Natural killer cell (primary cell): ENCODE results near the gene PTPRO. TPM values are rescaled to one million over a fixed set of nuclear protein-coding genes. Genes with fewer than 3 reads are reported as not detected.

Experiments used
- ATAC-seq, 3 donors: fragments of 150-1000 bp in 2 of 3; fragments of 200-7000 bp in 1 of 3; cut with Tn5 transposase; 1 replicate in 1 of 3; 2 replicates in 2 of 3; pipeline ENCODE4 v1.10.0; 2021; ENCODE audit warnings: mild to moderate bottlenecking in 2 of 3, moderate library complexity in 2 of 3
- DNase-seq, 2 donors: peaks; one replicate each; pipeline versions ENCODE4 v3.0.0 to v3.0.0-alpha.2; 2013 to 2021; ENCODE audit warnings: mixed read lengths in 1 of 2
- H3K27ac ChIP-seq: one replicate; pipeline ENCODE4 v1.5.1; 2013; ENCODE audit warnings: mild to moderate bottlenecking, low read length
- H3K27me3 ChIP-seq: one replicate; pipeline ENCODE4 v1.6.1; 2013; ENCODE audit warnings: low read length; ENCODE audit not compliant: control insufficient read depth, insufficient read depth
- H3K36me3 ChIP-seq: one replicate; pipeline ENCODE4 v1.6.1; 2013; ENCODE audit warnings: low read length; ENCODE audit not compliant: control insufficient read depth, insufficient read depth
- H3K4me1 ChIP-seq: one replicate; pipeline ENCODE4 v1.6.1; 2013; ENCODE audit warnings: low read length; ENCODE audit not compliant: control insufficient read depth, insufficient read depth
- H3K4me3 ChIP-seq: one replicate; pipeline ENCODE4 v1.5.1; 2013; ENCODE audit warnings: low read length
- H3K9me3 ChIP-seq: one replicate; pipeline ENCODE4 v1.6.1; 2013; ENCODE audit warnings: low read length; ENCODE audit not compliant: control insufficient read depth, insufficient read depth
- H3K27ac Mint-ChIP-seq, 2 donors: one replicate each; pipeline ENCODE4 v1.8.0; 2022; ENCODE audit warnings: mild to moderate bottlenecking in 2 of 2, mixed read lengths in 2 of 2, moderate library complexity in 1 of 2
- H3K27me3 Mint-ChIP-seq, 2 donors: one replicate each; pipeline ENCODE4 v1.8.0; 2022; ENCODE audit warnings: low read depth in 2 of 2, mixed read lengths in 2 of 2
- H3K36me3 Mint-ChIP-seq: one replicate; pipeline ENCODE4 v1.8.0; 2022; ENCODE audit warnings: mixed read lengths
- H3K4me1 Mint-ChIP-seq, 2 donors: one replicate each; pipeline ENCODE4 v1.8.0; 2022; ENCODE audit warnings: mixed read lengths in 2 of 2
- H3K4me3 Mint-ChIP-seq: one replicate; pipeline ENCODE4 v1.8.0; 2022; ENCODE audit warnings: mild to moderate bottlenecking, moderate library complexity, mixed read lengths
- H3K9me3 Mint-ChIP-seq, 2 donors: one replicate each; pipeline ENCODE4 v1.8.0; 2022; ENCODE audit warnings: mixed read lengths in 2 of 2
- WGBS: methylation state at CpG from one replicate; pipeline ENCODE4 v1.1.7; 2013; ENCODE audit warnings: missing lambda C conversion rate; ENCODE audit not compliant: insufficient coverage; 5-methylcytosine and 5-hydroxymethylcytosine counted together
- intact Hi-C: fragments of 100-400 bp; cut with micrococcal nuclease; formaldehyde crosslinking; loops from one replicate; pipeline ENCODE4 v1.14.2; 2022
- total RNA-seq, 4 donors: library from RNA; stranded (reverse); fragments of 120-200 nt in 1 of 4; gene quantifications; one replicate each; pipeline versions ENCODE4 v1.2.3 to v1.2.4, GENCODE V29; 2013 to 2022
- TF ChIP-seq, protein P1 (sequence below): fragments of 200-600 bp; IDR thresholded peaks from one replicate; pipeline ENCODE4 v1.8.0; 2022; ENCODE audit warnings: antibody characterized with exemption

PTPRO gene
- total RNA-seq, 3 donors from 2014 or later (not counting 1 experiment from before 2014, with no cell fraction given), result 0.29 to 1.2 (median 0.53) TPM

DNA sequence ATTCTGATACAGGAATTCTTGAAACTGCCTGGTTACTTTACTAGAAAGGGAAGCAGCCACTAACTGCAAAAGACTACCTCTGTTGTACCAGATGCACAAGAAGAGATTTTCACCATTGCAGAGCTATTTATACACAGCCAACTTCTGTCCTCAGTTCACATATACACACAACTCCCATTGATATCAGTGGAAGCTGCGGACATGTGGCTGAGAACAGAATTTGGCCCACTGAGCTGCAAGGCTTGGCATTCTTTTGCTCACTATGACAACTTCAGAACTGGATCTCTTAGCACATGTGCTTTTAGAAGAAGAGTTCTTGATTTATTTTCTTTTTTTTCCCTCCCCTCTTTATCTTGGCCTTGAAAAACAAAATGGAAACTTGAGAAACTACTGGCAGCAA lies 28.3 kb downstream of the PTPRO start:
- intact Hi-C loops, result no loop called here
- Mint-ChIP-seq H3K27me3 (peaks cover 0 to 13% of the 10 kb centered on the region in 2 donors), H3K9me3 (no peaks in the 10 kb centered on the region), H3K4me3 (no peak overlapping the region), H3K4me1 (no peaks in the 10 kb centered on the region), H3K27ac (no peak overlapping the region), H3K36me3 (no peaks in the 10 kb centered on the region)
- H3K4me1 ChIP-seq, result no peaks in the 10 kb centered on the region
- no peak overlapping the region for H3K27ac ChIP-seq
- TF ChIP-seq, protein P1, sequence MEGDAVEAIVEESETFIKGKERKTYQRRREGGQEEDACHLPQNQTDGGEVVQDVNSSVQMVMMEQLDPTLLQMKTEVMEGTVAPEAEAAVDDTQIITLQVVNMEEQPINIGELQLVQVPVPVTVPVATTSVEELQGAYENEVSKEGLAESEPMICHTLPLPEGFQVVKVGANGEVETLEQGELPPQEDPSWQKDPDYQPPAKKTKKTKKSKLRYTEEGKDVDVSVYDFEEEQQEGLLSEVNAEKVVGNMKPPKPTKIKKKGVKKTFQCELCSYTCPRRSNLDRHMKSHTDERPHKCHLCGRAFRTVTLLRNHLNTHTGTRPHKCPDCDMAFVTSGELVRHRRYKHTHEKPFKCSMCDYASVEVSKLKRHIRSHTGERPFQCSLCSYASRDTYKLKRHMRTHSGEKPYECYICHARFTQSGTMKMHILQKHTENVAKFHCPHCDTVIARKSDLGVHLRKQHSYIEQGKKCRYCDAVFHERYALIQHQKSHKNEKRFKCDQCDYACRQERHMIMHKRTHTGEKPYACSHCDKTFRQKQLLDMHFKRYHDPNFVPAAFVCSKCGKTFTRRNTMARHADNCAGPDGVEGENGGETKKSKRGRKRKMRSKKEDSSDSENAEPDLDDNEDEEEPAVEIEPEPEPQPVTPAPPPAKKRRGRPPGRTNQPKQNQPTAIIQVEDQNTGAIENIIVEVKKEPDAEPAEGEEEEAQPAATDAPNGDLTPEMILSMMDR, result no peak
- H3K27me3 ChIP-seq, result no peaks in the 10 kb centered on the region
- H3K4me3 ChIP-seq, result no peak overlapping the region
- ATAC-seq, result no peak
- no peaks in the 10 kb centered on the region for H3K36me3 ChIP-seq
- no peaks in the 10 kb centered on the region for H3K9me3 ChIP-seq
- WGBS, result 94% methylated on average over 1 of the region's 1 CpG
- DNase-seq, result no peak

DNA sequence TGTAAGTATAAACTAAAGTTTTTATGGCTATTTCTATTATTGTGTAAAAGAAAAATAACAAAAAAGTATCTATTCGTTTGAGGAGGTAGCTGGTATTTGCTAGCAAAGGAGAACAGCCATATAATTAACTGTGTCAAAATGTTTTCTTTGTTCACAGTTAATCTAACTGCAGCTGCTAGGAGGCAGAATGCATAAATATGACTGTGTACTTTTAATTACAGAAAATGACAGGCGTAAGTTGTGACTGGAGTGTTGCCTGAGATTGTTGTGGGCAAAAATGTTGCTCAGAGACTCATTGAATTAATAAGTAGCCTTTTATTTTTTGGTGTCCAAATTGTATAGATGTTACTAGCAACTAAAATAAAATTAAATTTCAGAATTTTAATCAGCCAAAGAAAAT lies 33.5 kb downstream of the PTPRO start:
- H3K9me3 Mint-ChIP-seq, result peaks cover 0 to 4% of the 10 kb centered on the region in 2 donors
- no peaks in the 10 kb centered on the region for H3K9me3 ChIP-seq
- H3K4me1 ChIP-seq, result no peaks in the 10 kb centered on the region
- H3K36me3 Mint-ChIP-seq, result no peaks in the 10 kb centered on the region
- TF ChIP-seq, protein P1, result no peak
- H3K4me3 Mint-ChIP-seq, result no peak overlapping the region
- H3K27me3 ChIP-seq, result no peaks in the 10 kb centered on the region
- peaks cover 0 to 2% of the 10 kb centered on the region in 2 donors for H3K27me3 Mint-ChIP-seq
- DNase-seq (no peak), ATAC-seq (no peak)
- no peaks in the 10 kb centered on the region for H3K36me3 ChIP-seq
- intact Hi-C loops, result no loop called here
- 87% methylated on average over 2 of the region's 2 CpGs for WGBS
- H3K4me3 ChIP-seq, result no peak overlapping the region
- H3K27ac Mint-ChIP-seq, result no peak overlapping the region
- H3K27ac ChIP-seq, result no peak overlapping the region
- H3K4me1 Mint-ChIP-seq, result no peaks in the 10 kb centered on the region

DNA sequence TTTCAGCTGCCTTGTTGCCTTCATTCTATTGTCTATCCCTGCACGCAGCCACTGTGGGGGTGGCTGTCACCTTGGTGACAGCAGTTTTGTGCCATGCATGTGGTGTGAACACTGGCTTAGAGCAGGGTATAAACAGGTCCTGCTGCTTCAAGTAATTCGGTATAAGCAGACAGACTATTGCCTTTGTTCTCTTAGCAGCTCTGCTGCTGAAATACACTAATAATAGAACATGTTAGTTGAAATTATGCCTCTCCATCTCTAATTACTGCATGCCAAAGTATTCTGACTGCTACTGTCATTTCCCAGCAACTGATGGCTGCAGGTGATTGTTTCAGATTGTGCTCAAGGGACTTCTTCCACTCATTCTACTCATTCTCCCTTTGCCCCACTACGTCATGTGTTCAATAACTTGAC lies 34.6 kb downstream of the PTPRO start:
- no peak for DNase-seq
- H3K9me3 Mint-ChIP-seq, result peaks cover 0 to 4% of the 10 kb centered on the region in 2 donors
- no peaks in the 10 kb centered on the region for H3K36me3 Mint-ChIP-seq
- Histone ChIP-seq H3K27me3 (no peaks in the 10 kb centered on the region), H3K4me1 (no peaks in the 10 kb centered on the region), H3K4me3 (no peak overlapping the region), H3K36me3 (no peaks in the 10 kb centered on the region), H3K27ac (no peak overlapping the region), H3K9me3 (no peaks in the 10 kb centered on the region)
- H3K27ac Mint-ChIP-seq, result no peak overlapping the region
- H3K4me3 Mint-ChIP-seq, result no peak overlapping the region
- no peaks in the 10 kb centered on the region for H3K4me1 Mint-ChIP-seq
- TF ChIP-seq, protein P1, result no peak
- whole genome bisulfite sequencing, result 82% methylated on average over 2 of the region's 3 CpGs
- intact Hi-C loops, result no loop called here
- no peak for ATAC-seq
- H3K27me3 Mint-ChIP-seq, result no peaks in the 10 kb centered on the region
